Ovary (tissue), 3 donors: ENCODE measurements around the gene CLPSL1.

Experiments used
- CTCF ChIP-seq, 3 donors: fragments of 450-650 bp in 2 of 3; fragments of 200-600 bp in 1 of 3; IDR thresholded peaks; one replicate each; pipeline versions ENCODE4 v1.5.1 to v1.8.0; 2016 to 2022; ENCODE audit warnings: antibody characterized with exemption in 3 of 3, mild to moderate bottlenecking in 1 of 3
- EP300 ChIP-seq: sonication (generic); formaldehyde crosslinking; IDR thresholded peaks from one replicate; pipeline ENCODE4 v1.6.1; 2017; ENCODE audit warnings: antibody characterized with exemption
- POLR2A ChIP-seq: fragments of 450-650 bp; IDR thresholded peaks from one replicate; pipeline ENCODE4 v1.6.1; 2017; ENCODE audit warnings: antibody characterized with exemption, mild to moderate bottlenecking, moderate library complexity
- donor health status: DM: no; HTN: no; CAD: no.

DNA sequence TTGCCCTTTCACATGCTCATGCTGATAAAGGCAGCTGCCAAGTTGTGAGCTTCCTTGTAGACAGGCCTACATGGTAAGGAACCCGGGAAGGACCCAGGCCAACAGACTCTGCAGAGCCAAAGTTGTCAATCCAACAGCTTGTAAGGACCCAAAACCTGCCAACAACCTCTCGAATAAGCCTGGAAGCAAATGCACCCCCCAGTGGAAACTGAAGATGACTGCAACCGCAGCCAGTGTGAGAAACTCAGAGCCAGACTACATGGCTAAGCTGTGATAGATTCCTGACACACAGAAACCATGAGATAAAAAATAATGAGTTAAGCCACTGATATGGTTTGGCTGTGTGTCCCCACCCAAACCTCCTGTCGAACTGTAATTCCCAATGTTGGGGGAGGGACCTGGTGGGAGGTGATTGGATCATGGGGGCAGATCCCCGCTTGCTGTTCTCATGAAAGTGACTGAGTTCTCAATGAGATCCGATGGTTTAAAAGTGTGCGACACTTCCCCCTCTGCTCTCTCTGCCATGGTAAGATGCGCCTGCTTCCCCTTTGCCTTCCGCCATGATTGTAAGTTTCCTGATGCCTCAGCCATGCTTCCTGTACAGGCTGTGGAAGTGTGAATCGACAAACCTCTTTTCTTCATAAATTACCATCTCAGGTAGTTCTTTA, 23.2 kb upstream of the CLPSL1 start:
- TF ChIP-seq POLR2A (no peak), CTCF (IDR thresholded peaks at IDR 0.05) (no peak), EP300 (no peak)
